Fibroblast of skin of left quadriceps (primary cell): ENCODE measurements around the gene ZFPL1.
A peak's percentile ranks its signal among the peaks of the same experiment; 100 is the strongest.

ENCODE experiments used
- DNase-seq, 2 experiments: peaks; one replicate each; pipeline ENCODE4 v3.0.0-alpha.2; 2013; ENCODE audit warnings: low read depth in 2 of 2

ZFPL1 gene

DNA sequence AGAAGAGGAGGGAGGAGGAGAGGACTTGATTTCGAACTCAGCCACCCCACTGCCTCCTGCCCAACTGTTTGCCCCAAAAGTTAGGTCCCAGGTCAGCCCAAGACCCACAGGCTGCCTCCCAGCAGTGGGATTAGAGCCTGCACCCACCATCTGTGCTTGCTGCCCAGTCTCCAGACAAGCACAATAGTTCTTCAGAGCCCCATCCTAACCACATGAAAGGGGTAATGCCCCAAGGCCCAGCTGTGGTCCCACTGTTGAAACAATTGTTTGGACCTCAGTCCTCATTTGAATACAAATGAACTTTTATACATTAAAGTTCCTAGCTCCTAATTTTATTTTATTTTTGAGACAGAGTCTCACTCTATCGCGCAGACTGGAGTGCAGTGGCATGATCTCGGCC, 6.6 kb downstream of the ZFPL1 start:
- DNase-seq, result no peak

DNA sequence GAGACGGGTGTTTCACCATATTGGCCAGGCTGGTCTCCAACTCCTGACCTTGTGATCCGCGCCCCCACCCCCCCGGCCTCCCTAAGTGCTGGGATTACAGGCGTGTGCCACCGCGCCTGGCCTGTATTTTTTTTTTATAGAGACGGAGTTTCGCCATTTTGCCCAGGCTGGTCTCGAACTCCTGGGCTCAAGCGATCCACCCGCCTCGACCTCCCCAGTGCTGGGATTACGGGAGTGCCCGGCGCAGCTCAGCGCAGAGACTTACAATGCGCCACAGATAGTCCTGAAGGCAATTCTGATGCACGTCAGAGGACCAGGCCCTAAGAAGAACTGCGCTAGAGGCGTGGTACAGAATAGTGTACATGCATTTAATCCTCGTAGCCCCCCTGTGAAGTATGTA, 11.4 kb downstream of the ZFPL1 start:
- no peak for DNase-seq

DNA sequence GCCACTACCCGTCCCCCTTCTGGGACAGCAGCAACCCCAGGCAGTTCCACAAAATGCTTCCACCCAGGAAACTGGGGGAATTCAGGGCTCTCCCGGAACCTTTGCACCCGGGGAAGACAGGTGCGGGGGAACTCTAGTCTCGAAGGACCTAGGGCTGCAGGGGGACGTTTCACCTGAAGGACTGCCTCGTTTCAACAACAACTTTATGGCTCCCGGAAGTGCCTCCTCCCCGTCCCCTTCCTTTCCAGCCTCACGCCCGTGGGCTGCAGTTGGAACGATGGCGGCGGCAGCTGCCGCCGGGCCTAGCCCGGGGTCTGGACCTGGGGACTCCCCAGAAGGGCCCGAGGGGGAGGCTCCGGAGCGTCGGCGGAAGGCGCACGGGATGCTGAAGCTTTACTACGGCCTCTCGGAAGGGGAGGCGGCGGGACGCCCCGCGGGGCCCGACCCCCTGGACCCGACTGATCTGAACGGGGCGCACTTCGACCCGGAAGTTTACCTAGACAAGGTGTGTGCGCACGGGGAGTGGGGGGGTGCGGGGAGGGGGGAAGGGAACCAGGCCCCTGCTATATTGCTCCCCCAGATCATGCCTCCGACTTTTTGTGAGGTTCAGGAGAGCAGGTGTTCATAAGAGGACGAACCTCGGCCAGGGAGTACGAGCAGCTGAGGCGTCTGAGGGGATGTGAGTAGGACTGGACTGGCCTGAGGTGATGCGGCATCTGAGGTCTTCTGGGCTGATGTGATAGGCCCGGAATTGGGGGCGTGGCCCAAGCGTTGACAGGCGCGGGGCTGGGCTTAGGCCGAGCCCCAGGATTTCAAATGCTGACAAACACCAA, 12.2 kb downstream of the ZFPL1 start, which contains the start of gene VPS51:
Gene VPS51 (plus strand): TSS at position 241 of the 833 bp plus-strand sequence. CDS start 37 bp downstream, at position 278.
- peak; percentile 79 to 82 for DNase-seq

DNA sequence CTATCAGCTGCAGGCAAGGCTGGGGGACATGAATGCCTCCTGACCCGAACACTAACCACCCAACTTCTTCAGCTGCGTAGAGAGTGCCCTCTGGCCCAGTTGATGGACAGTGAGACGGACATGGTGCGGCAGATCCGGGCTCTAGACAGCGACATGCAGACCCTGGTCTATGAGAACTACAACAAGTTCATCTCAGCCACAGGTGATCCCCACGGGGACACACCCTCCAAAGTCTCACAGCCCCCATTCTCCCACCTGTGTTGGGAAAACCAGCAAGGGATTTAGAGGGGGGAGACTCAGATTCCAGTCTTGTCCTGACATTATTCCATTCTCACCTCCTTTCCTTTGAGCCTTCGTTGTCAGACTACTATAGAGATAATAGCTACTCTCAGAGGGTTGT, 12.9 kb downstream of the ZFPL1 start:
- no peak for DNase-seq

DNA sequence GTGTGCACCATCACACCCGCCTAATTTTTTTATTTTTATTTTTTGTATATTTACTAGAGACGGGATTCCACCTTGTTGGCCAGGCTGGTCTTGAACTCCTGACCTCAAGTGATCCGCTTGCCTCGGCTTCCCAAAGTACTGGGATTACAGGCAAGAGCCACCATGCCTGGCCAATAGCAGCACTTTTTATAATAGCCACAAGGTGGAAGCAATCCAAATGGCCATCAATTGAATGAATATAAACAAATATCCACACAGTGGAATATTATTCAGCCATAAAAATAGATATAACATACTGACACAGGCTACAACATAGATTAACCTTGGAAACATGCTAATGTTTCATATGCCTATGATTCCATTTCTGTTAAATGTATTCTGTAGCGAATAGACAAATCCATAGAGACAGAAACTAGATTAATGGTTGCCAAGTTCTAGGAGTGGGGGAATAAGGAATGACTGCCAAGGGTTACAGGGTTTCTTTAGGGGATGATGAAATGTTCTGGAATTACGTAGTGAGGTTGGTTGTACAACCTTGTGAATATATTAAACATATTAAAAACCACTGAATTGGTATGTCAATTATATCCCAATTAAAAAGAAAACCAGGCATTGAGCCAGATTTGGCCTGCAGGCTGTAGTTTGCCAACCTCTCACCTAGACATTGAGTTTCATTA, 16.8 kb downstream of the ZFPL1 start:
- DNase-seq, result no peak

DNA sequence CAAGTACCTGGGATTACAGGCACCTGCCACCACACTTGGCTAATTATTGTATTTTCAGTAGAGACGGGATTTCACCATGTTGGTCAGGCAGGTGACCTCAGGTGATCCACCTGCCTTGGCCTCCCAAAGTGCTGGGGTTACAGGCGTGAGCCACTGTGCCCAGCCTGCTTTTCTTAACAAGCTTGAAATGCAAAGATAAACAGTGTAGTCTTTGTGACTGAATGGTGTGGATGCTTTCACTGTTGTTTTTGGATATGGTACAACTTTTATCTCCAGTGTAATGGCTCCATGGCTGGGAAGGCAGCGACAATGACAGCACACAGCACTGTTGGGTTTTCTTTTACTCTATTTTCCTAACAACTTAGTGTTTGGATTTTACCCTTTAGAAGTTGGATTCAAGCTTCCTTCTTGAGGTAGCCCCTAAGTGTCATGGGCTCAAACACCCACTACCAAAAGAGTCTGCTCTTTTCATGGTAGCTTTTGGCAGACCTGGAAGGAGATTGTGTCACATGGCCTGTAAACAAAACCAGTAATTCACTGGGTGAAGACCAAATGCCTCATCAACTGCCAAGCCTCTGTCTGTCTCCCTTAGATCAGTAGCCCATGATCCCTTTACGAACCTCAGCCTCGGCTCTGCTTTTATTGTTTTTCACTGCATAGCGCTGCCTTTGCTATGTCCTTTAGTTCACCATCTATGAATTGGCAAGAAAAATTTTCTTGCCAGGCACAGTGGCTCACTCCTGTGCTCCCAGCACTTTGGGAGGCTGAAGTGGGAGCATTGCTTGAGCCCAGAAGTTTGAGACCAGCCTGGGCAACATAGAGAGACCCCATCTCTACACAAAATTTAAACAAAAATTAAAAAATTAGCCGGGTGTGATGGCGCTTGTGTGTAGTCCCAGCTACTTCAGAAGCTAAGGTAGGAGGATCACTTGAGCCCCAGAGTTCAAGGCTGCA, 18.4 kb downstream of the ZFPL1 start:
- DNase-seq, result no peak

DNA sequence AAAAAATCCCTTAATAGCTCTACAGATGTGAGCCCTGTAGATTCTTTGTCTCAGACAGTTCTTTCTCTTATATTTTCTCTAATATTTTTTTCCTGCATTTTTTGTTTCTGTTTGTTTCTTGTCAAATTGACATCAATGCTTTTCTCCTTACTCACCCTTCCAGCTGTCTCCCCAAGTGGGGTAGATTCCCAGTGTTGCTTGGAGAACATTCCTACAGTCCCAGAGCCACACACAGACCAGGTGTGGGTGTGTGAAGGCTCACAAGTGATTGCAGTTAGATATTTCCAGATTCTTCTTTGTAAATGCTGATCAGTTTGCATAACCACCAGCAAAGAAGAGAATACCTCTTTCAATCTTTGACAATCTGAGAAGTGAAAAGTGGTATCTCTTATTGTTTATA, 19.5 kb downstream of the ZFPL1 start:
- DNase-seq, result no peak

DNA sequence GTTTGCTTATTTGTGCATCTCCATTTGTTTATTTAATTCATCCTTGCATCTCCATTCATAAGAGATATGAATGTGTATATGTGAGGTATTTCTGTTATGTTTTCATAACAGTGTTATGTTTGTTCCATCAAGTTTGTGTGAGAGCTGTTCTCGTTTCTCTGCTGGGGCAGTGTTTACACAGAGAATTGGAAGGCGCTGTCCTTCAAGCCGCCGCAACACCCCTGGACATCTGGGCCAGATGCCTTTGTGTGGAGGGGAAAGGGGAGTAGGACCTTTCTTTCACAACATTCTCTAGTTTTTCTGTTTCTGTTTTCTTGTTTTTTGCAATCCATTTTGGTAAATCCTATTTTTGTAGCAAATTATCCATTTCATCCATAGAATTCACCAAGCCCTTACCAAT, 20.6 kb downstream of the ZFPL1 start:
- DNase-seq, result no peak

DNA sequence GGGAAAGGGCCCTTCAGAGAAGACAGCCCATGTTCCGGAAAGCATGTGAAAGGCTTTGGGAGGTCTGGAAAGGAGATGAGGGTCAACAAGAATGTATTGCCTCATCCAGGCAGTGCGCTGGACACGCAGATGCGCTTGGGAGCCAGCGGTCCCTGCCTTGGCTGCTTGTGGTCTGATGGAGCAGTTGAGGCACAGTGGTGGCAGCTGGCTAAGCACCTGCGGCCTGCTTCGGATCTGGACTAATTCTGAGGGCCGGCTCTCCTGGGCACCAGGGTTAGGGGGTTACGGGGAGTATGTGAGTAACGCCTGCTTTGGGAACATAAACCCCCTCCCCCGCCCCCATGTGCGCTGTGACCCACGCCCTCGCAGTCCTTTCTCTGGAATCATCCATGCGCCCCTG, 23.1 kb downstream of the ZFPL1 start:
- no peak for DNase-seq

DNA sequence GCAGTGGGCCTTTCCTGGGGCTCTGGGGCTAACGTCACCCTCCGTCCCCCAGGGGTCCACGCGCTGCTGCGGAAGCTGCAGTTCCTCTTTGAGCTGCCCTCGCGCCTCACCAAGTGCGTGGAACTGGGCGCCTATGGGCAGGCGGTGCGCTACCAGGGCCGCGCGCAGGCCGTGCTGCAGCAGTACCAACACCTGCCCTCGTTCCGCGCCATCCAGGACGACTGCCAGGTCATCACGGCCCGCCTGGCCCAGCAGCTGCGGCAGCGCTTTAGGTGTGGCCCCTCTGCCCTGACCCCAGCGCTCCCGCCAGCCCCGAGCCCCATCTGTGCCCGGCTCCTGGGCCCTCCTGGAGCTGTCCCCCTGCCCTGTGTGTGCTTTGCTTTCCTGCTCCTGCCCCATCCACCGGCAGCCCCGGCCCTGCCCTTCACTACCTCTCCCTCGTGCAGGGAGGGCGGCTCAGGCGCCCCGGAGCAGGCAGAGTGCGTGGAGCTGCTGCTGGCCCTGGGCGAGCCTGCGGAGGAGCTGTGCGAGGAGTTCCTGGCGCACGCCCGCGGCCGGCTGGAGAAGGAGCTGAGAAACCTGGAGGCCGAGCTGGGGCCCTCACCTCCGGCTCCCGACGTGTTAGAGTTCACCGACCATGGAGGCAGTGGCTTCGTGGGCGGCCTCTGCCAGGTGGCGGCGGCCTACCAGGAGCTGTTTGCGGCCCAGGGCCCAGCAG, 23.9 kb downstream of the ZFPL1 start:
- DNase-seq, result no peak

DNA sequence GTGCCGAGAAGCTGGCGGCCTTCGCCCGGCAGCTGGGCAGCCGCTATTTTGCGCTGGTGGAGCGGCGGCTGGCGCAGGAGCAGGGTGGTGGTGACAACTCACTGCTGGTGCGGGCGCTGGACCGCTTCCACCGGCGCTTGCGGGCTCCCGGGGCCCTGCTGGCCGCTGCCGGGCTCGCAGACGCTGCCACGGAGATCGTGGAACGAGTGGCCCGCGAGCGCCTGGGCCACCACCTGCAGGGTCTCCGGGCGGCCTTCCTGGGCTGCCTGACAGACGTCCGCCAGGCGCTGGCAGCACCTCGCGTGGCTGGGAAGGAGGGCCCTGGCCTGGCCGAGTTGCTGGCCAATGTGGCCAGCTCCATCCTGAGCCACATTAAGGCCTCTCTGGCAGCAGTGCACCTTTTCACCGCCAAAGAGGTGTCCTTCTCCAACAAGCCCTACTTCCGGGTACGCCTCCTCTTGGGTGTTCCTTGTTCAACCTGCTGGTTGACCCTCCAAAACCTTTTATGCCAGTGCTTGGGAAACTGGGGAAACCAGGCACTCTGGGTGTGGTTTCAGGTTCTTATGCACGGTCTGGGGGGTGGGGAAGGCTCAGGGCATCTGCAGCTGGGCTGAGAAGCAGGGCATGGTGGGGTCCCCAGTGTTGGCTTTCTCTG, 24.6 kb downstream of the ZFPL1 start:
- DNase-seq, result no peak

DNA sequence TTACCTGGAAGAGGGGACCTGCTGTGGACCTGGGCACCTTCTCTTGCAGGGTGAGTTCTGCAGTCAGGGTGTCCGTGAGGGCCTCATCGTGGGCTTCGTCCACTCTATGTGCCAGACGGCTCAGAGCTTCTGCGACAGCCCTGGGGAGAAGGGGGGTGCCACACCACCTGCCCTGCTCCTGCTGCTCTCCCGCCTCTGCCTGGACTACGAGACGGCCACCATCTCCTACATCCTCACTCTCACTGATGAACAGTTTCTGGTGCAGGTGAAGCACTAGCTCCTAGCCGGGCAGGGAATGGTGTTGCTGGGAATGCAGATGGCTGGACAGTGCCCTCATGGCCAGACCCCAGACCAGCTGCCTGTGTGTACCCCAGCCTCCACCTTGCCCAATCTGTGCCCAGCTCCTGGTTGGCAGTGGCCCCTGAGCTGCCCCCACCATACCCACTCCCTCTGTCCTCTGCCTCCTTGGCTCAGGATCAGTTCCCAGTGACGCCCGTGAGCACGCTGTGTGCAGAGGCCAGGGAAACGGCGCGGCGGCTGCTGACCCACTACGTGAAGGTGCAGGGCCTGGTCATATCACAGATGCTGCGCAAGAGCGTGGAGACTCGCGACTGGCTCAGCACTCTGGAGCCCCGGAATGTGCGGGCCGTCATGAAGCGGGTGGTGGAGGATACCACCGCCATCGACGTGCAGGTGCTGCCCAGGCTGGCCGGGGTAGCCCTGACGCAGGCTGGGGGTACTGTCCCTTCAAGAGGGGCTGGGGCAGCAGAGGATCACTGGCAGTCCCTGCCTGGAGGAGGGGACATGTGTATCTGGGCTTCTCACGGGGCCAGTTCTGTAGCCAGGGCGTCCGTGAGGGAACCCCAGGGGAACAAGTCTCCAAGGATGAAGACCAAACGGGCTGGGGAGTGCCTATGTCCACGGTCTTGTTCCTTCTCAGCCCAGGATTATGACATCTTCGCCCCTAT, 25.5 kb downstream of the ZFPL1 start:
- DNase-seq, result no peak

DNA sequence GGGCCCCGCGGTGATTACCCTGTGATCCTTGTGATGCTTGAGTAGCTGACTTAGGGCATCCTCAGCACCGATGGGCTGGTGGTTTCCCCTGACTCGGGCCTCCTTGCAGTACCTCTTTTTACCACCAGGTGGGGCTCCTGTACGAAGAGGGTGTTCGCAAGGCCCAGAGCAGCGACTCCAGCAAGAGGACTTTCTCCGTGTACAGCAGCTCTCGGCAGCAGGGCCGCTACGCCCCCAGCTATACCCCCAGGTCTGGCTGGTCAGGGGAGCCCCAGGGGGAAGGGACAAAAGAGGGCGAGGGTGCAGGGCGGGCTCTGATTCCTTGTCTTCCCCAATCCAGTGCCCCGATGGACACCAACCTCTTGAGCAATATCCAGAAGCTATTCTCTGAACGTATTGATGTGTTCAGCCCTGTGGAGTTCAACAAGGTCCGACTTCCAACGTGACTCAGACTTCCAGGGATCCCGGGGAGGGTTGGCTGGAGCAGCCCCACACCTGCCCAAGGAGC, 26.4 kb downstream of the ZFPL1 start:
- peak; percentile 37 to 45 for DNase-seq

DNA sequence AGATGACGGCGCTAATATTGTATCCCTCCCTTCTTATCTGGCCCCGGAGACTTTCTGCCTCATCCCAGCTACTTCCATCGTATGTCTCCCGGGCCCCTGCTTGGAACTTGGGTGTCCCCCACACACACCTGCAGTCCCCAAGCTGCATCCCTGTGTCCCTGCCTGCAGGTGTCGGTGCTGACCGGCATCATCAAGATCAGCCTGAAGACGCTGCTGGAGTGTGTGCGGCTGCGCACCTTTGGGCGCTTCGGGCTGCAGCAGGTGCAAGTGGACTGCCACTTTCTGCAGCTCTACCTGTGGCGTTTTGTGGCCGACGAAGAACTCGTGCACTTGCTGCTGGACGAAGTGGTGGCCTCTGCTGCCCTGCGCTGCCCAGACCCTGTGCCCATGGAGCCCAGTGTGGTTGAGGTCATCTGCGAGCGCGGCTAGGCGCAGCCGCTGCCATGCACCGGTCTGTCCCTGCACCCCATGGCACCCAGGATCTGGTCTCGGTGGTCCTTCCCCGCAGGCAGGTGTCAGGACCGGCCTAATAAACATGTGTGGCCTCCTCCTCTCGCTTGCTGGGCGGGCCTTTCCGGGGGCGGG, 27.2 kb downstream of the ZFPL1 start:
- DNase-seq, result no peak

DNA sequence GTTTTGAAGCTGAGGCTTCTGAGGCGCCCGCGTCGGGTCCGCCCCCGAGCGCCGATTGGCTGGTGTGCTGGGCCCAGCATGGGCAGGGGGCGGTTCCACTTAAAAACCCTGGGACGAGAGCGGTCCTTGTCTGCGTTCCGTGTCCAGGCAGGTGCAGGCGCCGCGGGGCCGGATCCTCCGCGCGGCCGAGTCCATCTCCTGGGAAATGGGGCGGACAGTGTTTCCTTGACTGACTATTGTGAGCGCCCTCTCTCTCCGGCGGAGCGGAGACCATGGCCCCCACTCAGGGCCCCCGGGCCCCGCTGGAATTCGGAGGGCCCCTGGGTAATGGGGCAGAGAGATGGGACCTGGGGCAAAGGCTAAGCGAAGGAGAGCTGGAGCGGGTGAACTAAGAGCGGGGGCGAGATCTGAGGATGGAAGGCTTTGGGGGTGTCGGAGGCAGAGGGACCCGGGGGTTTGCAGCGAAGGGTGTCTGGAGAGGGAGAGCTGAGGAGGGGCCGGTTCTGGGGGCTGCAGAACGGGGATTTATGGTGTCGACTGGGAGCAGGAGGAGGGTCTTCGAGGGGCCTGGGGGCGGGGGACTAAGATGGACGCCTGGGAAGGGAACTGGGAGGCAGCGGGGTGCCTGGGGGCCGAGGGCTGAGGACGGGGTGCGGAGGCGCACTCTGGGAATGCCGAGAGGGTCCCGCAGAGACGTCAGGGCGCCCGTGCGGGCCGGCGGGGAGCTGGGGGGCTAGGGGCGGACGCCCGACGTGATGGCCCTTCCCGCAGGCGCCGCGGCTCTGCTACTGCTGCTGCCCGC, 27.9 kb downstream of the ZFPL1 start, which contains the start of gene TM7SF2:
Gene TM7SF2 (plus strand): TSS at position 129 of the 802 bp plus-strand sequence. CDS start 144 bp downstream, at position 273.
- peak; percentile 68 to 72 for DNase-seq

DNA sequence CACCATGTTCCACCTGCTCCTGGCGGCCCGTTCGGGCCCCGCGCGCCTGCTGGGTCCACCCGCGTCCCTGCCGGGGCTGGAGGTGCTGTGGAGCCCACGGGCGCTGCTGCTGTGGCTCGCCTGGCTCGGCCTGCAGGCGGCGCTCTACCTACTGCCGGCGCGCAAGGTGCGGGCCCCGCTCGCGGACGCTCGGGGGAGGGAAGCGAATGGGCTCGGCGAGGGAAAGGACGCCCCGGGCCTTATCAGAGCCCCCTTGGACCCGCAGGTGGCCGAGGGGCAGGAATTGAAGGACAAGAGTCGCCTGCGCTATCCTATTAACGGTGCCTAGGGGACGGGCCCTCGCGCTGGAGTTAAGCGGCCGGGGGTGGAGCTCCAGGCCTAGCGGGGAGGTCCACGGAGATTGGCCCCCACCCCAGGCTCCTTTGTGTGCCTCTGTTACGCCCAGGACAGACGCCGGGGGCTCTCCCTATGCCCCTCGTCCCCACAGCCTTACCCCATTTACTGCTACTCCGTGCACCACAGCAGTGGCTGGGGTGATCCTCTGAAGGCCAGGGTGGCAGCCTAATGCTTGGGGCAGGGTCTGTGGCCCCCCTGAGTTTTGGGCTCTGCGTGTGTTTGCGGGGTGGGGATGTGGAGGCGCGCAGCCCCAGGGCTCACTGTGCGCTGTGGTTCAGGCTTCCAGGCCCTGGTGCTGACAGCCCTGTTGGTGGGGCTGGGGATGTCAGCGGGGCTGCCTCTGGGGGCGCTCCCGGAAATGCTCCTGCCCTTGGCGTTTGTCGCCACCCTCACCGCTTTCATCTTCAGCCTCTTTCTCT, 28.7 kb downstream of the ZFPL1 start:
- DNase-seq, result no peak

DNA sequence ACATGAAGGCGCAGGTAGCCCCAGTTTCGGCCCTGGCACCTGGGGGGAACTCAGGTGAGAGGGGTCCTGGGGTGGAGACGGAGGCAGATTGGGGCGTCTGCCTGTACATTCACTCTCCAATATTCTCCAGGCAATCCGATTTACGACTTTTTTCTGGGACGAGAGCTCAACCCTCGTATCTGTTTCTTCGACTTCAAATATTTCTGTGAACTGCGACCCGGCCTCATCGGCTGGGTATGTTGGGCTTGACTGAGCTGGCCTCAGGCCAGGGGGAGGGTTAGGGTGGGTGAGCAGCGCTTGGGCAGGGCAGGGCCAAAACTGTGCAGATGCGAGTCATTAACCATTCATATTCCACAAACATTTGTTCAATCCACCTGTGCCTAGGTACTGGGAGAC, 29.3 kb downstream of the ZFPL1 start:
- DNase-seq, result no peak
